A549 (cell line): ENCODE data around the gene SPTSSA.
"Not testable (repeated sequence)": the region's sequence is repeated elsewhere in the genome, so short reads cannot be mapped to it uniquely, and the experiment has no call there.

Experiments
- POLR2A ChIP-seq: IDR thresholded peaks from 2 replicates; pipeline ENCODE4 v1.6.1; 2012; ENCODE audit warnings: mild to moderate bottlenecking, low read length
- RFX5 ChIP-seq: fragments of 450-650 bp; IDR thresholded peaks from 2 replicates; pipeline ENCODE4 v1.7.1; 2014; ENCODE audit warnings: antibody characterized with exemption, mild to moderate bottlenecking, moderate library complexity

- TF ChIP-seq POLR2A, RFX5: not testable (repeated sequence)
Measured at GRCh38 chr14:34476036-34476435, 14.0 kb upstream of the SPTSSA start.
